ENCODE data around the gene ALOX5AP.
A peak's percentile ranks its signal among the peaks of the same experiment; 100 is the strongest.

GRCh38 chr13:30792285-30793000, 57.1 kb downstream of the ALOX5AP start:
- peak in 1 of 2 donors; percentile 62 for TF ChIP-seq POLR2AphosphoS5 (IDR thresholded peaks at IDR 0.05)
- TF ChIP-seq CTCF (IDR thresholded peaks at IDR 0.05), result peak; percentile 14 to 45 (median 21)
- no peak for TF ChIP-seq POLR2A (IDR thresholded peaks at IDR 0.05; ENCODE audit: low read depth)
- TF ChIP-seq EP300 (IDR thresholded peaks at IDR 0.05), result no peak
